OCI-LY7 (cell line): ENCODE results near the gene CLSTN2. TPM values are rescaled to one million over a fixed set of nuclear protein-coding genes. Genes with fewer than 3 reads are reported as not detected.

Source experiments
- BruUV-seq: library from RNA; stranded (reverse); fragments of 400-500 nt; replicated peaks from 2 replicates; lab custom pipeline; 2021; lab: Mats Ljungman, UMichigan
- CTCF ChIA-PET: fragments of 300-600 bp; sonication (Branson Sonifier 250); formaldehyde crosslinking; loops from one replicate; lab custom pipeline; 2022; ENCODE audit warnings: antibody characterized with exemption; ENCODE audit not compliant: unreplicated experiment; lab: Charles Lee
- POLR2A ChIA-PET: fragments of 300-600 bp; sonication (Branson Sonifier 250); formaldehyde crosslinking; loops from one replicate; lab custom pipeline; 2022; ENCODE audit warnings: antibody characterized with exemption; lab: Charles Lee
- DNase-seq: peaks from one replicate; pipeline ENCODE4 v3.0.0-alpha.2; 2015; ENCODE audit warnings: low spot score
- H2AFZ ChIP-seq: fragments of 200-600 bp; sonication (generic), shearing (Covaris generic); 2 replicates; pipeline ENCODE4 v1.6.1; 2014; ENCODE audit warnings: mild to moderate bottlenecking, antibody characterized with exemption, low read length, moderate library complexity
- H3K27ac ChIP-seq: fragments of 200-600 bp; sonication (generic); 2 replicates; pipeline ENCODE4 v1.5.1; 2014; ENCODE audit warnings: mixed run types, low read depth, mild to moderate bottlenecking, moderate library complexity, low read length, inconsistent platforms; ENCODE audit not compliant: poor library complexity, severe bottlenecking
- H3K36me3 ChIP-seq: fragments of 200-600 bp; sonication (generic); 2 replicates; pipeline ENCODE4 v1.6.1; 2014; ENCODE audit warnings: mild to moderate bottlenecking, antibody characterized with exemption, low read length, moderate library complexity, mixed read lengths; ENCODE audit not compliant: insufficient read depth
- H3K4me1 ChIP-seq: fragments of 200-600 bp; sonication (generic); 2 replicates; pipeline ENCODE4 v1.5.1; 2014; ENCODE audit warnings: mild to moderate bottlenecking, low read length; ENCODE audit not compliant: insufficient read depth, poor library complexity, severe bottlenecking
- H3K4me2 ChIP-seq: fragments of 200-600 bp; sonication (generic); 2 replicates; pipeline ENCODE4 v1.6.1; 2014; ENCODE audit warnings: mild to moderate bottlenecking, low read length
- H3K4me3 ChIP-seq: fragments of 200-600 bp; sonication (generic); 2 replicates; pipeline ENCODE4 v1.5.1; 2014; ENCODE audit warnings: mild to moderate bottlenecking, low read depth, low read length; ENCODE audit not compliant: poor library complexity, severe bottlenecking
- H3K79me2 ChIP-seq: fragments of 200-600 bp; sonication (generic); 2 replicates; pipeline ENCODE4 v1.6.1; 2016; ENCODE audit warnings: low read depth, mild to moderate bottlenecking, low read length, moderate library complexity, mixed read lengths; ENCODE audit not compliant: insufficient read depth
- H3K9me2 ChIP-seq: fragments of 200-600 bp; sonication (generic); 2 replicates; pipeline ENCODE4 v1.6.1; 2016; ENCODE audit warnings: mild to moderate bottlenecking, low read length, mixed read lengths; ENCODE audit not compliant: insufficient read depth
- H3K9me3 ChIP-seq: fragments of 200-600 bp; sonication (generic); 2 replicates; pipeline ENCODE4 v1.6.1; 2014; ENCODE audit warnings: mild to moderate bottlenecking, mixed run types, low read length, mixed read lengths
- H4K20me1 ChIP-seq: fragments of 200-600 bp; sonication (generic); 2 replicates; pipeline ENCODE4 v1.6.1; 2014; ENCODE audit warnings: mild to moderate bottlenecking, antibody characterized with exemption, low read length, moderate library complexity, mixed read lengths; ENCODE audit not compliant: insufficient read depth
- CTCF ChIP-seq: fragments of 200-600 bp; sonication (generic); conservative IDR thresholded peaks from 2 replicates; pipeline ENCODE4 v1.5.1; 2014; ENCODE audit warnings: mild to moderate bottlenecking, antibody characterized with exemption, low read length, moderate library complexity, mixed read lengths
- EZH2phosphoT487 ChIP-seq: fragments of 200-600 bp; sonication (generic); IDR thresholded peaks from 2 replicates; pipeline ENCODE4 v1.6.1; 2018; ENCODE audit warnings: low read depth, borderline replicate concordance, mild to moderate bottlenecking, mixed run types, antibody characterized with exemption, low read length, moderate library complexity, mixed read lengths
- intact Hi-C: fragments of 100-400 bp; cut with micrococcal nuclease; formaldehyde crosslinking; loops from one replicate; pipeline ENCODE4 v1.10.0; 2022; ENCODE audit not compliant: unreplicated experiment
- total RNA-seq, 2 experiments: library from RNA; depleted of rRNA in 1 of 2; stranded (reverse); fragments of >200 nt in 1 of 2; shearing (Covaris generic) in 1 of 2; gene quantifications; 2 replicates each; pipeline ENCODE4 v1.2.3, GENCODE V29; 2014 to 2022

Gene CLSTN2
- total RNA-seq, 2 experiments from 2014 or later, result not detected

GRCh38 chr3:139909811-139910210 lies 25.2 kb upstream of the CLSTN2 start:
- no peak for DNase-seq
- BruUV-seq, result no TSS peak
- Histone ChIP-seq H2AFZ (no peak overlapping the region), H3K9me2 (no peaks in the 10 kb centered on the region), H3K36me3 (no peaks in the 10 kb centered on the region), H3K4me2 (no peak overlapping the region), H3K4me3 (no peak overlapping the region), H3K27ac (no peak overlapping the region), H3K9me3 (no peaks in the 10 kb centered on the region), H3K4me1 (no peaks in the 10 kb centered on the region), H4K20me1 (no peaks in the 10 kb centered on the region), H3K79me2 (no peaks in the 10 kb centered on the region)
- TF ChIP-seq EZH2phosphoT487, result no peak
- no peak for TF ChIP-seq CTCF
- ChIA-PET POLR2A (no interaction called here), CTCF (no interaction called here)
- intact Hi-C loops, result no loop called here

GRCh38 chr3:139916271-139916670 lies 18.7 kb upstream of the CLSTN2 start:
- Histone ChIP-seq H3K4me1 (no peaks in the 10 kb centered on the region), H3K9me3 (no peaks in the 10 kb centered on the region), H3K9me2 (no peaks in the 10 kb centered on the region), H3K79me2 (no peaks in the 10 kb centered on the region), H3K4me3 (no peak overlapping the region), H3K27ac (no peak overlapping the region), H3K4me2 (no peak overlapping the region), H2AFZ (no peak overlapping the region), H3K36me3 (no peaks in the 10 kb centered on the region), H4K20me1 (no peaks in the 10 kb centered on the region)
- ChIA-PET POLR2A (no interaction called here), CTCF (no interaction called here)
- BruUV-seq, result no TSS peak
- no peak for DNase-seq
- no peak for TF ChIP-seq EZH2phosphoT487
- no peak for TF ChIP-seq CTCF
- intact Hi-C loops, result no loop called here

- Histone ChIP-seq H4K20me1 (no peaks in the 10 kb centered on the region), H2AFZ (no peak overlapping the region), H3K36me3 (no peaks in the 10 kb centered on the region), H3K27ac (no peak overlapping the region), H3K9me3 (no peaks in the 10 kb centered on the region), H3K79me2 (no peaks in the 10 kb centered on the region), H3K4me1 (no peaks in the 10 kb centered on the region), H3K4me3 (no peak overlapping the region), H3K4me2 (no peak overlapping the region), H3K9me2 (no peaks in the 10 kb centered on the region)
- no peak for DNase-seq
- ChIA-PET POLR2A (no interaction called here), CTCF (no interaction called here)
- no TSS peak for BruUV-seq
- intact Hi-C loops, result no loop called here
- TF ChIP-seq CTCF (no peak), EZH2phosphoT487 (no peak)
Observed at GRCh38 chr3:139917226-139917785, 17.7 kb upstream of the CLSTN2 start.
